Mucosa of descending colon (tissue), 3 donors: ENCODE data around the gene CDC42EP1. TPM values are rescaled to one million over a fixed set of nuclear protein-coding genes. Genes with fewer than 3 reads are reported as not detected.
A peak's percentile ranks its signal among the peaks of the same experiment; 100 is the strongest.
"Not testable (repeated sequence)": the region's sequence is repeated elsewhere in the genome, so short reads cannot be mapped to it uniquely, and the experiment has no call there.

ENCODE experiments used
- ATAC-seq: fragments of 200-7000 bp; cut with Tn5 transposase; one replicate; pipeline ENCODE4 v1.9.1; 2020; ENCODE audit warnings: mild to moderate bottlenecking, moderate library complexity
- DNase-seq, 3 donors: peaks; one replicate each; pipeline ENCODE4 v3.0.0-alpha.2; 2020
- H3K36me3 ChIP-seq: fragments of 200-600 bp; one replicate; pipeline ENCODE4 v1.8.0; 2021; ENCODE audit warnings: low read depth, mild to moderate bottlenecking
- H3K4me1 ChIP-seq: fragments of 200-600 bp; one replicate; pipeline ENCODE4 v1.8.0; 2021; ENCODE audit warnings: low read depth, mild to moderate bottlenecking
- H3K4me3 ChIP-seq: fragments of 200-600 bp; one replicate; pipeline ENCODE4 v1.8.0; 2021; ENCODE audit warnings: mild to moderate bottlenecking
- H3K9me3 ChIP-seq: fragments of 200-600 bp; one replicate; pipeline ENCODE4 v1.8.0; 2021; ENCODE audit warnings: mild to moderate bottlenecking
- intact Hi-C, 2 donors: fragments of 100-400 bp; cut with DNase I in 1 of 2; cut with micrococcal nuclease in 1 of 2; formaldehyde crosslinking; loops; one replicate each; pipeline versions ENCODE4 v1.11.0 to v1.11.1; 2022; cut with DNase I, micrococcal nuclease
- total RNA-seq, 3 donors: library from RNA; stranded (reverse); fragmentation: NEBNext Ultra II Directional in 2 of 3; extraction: Animal tissue kit (Norgen Biotek cat#: 25700) in 2 of 3; gene quantifications; one replicate each; pipeline versions ENCODE4 v1.2.1 to v1.2.4, GENCODE V29; 2021 to 2023
- TF ChIP-seq, protein P1 (sequence below): fragments of 200-600 bp; IDR thresholded peaks from one replicate; pipeline ENCODE4 v1.8.0; 2022; ENCODE audit warnings: antibody characterized with exemption, mild to moderate bottlenecking
- donor health status: DM: no; HTN: no; CAD: no; lungs with moderate emphysema.
- donor health status: DM: no; HTN: no; CAD: no.
- donor health status: DM: no; HTN: yes; CAD: no.

CDC42EP1 gene
- total RNA-seq, 3 donors from 2014 or later = 31.5 to 52.0 (median 48.2) TPM

DNA sequence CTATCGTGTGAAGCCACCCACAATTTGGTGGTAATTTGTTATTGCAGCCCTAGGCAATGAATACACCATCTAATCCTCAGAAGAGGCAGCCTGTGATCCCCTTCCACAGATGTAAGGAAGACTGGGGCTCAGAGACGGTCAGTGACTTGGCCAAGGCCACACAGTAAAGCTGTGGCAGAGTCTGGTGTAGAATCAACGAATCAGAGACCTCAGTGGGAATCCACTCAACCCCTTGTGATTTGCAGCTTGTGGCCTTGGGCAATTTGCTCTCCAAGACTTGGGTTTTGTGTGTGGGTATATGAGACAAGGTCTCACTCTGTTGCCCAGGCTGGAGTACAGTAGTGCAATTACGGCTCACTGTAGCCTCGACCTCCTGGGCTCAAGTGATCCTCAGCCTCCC, 17.7 kb downstream of the CDC42EP1 start:
- TF ChIP-seq, protein P1, sequence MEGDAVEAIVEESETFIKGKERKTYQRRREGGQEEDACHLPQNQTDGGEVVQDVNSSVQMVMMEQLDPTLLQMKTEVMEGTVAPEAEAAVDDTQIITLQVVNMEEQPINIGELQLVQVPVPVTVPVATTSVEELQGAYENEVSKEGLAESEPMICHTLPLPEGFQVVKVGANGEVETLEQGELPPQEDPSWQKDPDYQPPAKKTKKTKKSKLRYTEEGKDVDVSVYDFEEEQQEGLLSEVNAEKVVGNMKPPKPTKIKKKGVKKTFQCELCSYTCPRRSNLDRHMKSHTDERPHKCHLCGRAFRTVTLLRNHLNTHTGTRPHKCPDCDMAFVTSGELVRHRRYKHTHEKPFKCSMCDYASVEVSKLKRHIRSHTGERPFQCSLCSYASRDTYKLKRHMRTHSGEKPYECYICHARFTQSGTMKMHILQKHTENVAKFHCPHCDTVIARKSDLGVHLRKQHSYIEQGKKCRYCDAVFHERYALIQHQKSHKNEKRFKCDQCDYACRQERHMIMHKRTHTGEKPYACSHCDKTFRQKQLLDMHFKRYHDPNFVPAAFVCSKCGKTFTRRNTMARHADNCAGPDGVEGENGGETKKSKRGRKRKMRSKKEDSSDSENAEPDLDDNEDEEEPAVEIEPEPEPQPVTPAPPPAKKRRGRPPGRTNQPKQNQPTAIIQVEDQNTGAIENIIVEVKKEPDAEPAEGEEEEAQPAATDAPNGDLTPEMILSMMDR = no peak
- no peak overlapping the region for H3K4me3 ChIP-seq
- DNase-seq = no peak
- intact Hi-C loops = no loop called here
- peaks cover 30% of the 10 kb centered on the region for H3K4me1 ChIP-seq
- no peaks in the 10 kb centered on the region for H3K36me3 ChIP-seq
- ATAC-seq = no peak
- H3K9me3 ChIP-seq = no peaks in the 10 kb centered on the region

GRCh38 chr22:37581504-37581903, 21.2 kb downstream of the CDC42EP1 start:
- intact Hi-C loops = no loop called here
- H3K4me1 ChIP-seq = peaks cover 30% of the 10 kb centered on the region
- no peak overlapping the region for H3K4me3 ChIP-seq
- H3K36me3 ChIP-seq = no peaks in the 10 kb centered on the region
- no peaks in the 10 kb centered on the region for H3K9me3 ChIP-seq
- DNase-seq (peak; percentile 72 to 86 (median 78)), ATAC-seq (peak; percentile 88)
- TF ChIP-seq, protein P1 = no peak

- Histone ChIP-seq H3K9me3 (no peaks in the 10 kb centered on the region), H3K4me1 (peaks cover 30% of the 10 kb centered on the region), H3K36me3 (no peaks in the 10 kb centered on the region), H3K4me3 (no peak overlapping the region)
- ATAC-seq (no peak), DNase-seq (no peak)
- TF ChIP-seq, protein P1 = no peak
- intact Hi-C loops = no loop called here
Measured at GRCh38 chr22:37582526-37582925, 22.2 kb downstream of the CDC42EP1 start.

DNA sequence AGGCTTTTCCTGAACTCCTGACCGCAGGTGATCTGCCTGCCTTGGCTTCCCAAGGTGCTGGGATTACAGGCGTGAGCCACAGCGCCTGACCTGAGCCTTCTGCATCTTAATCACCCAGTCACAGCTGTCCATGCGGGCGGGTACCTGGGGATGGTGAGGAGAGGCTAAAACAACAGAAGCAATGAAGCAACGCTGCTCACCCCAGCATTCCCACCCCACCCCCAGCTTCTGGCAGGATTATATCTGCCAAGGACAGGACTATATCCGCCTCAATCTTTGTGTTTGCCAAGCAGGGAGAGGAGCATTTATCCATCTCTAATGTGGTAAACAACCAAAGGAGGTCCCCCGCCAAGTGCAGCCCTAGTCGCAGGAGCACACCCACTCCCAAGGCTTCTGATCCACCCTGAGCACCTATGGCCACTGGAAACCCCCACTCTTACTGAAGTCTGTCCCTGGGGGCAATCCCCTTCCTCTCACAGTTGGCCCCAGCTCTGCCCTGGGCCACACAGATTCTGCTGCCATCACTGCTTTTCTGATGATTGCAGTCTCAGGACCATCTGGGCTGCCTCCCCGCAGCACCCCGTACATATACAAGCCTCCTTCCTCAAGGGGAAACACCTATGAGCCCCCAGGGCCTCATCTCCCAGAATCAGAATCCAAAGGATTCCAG, 28.4 kb downstream of the CDC42EP1 start:
- peak; percentile 86 for ATAC-seq

GRCh38 chr22:37589636-37590035, 29.4 kb downstream of the CDC42EP1 start:
- TF ChIP-seq, protein P1 = no peak
- Histone ChIP-seq H3K36me3 (no peaks in the 10 kb centered on the region), H3K4me3 (no peak overlapping the region), H3K4me1 (peaks cover 14% of the 10 kb centered on the region), H3K9me3 (no peaks in the 10 kb centered on the region)
- intact Hi-C loops = loop anchor here in 1 of 2 donors (10.0 kb wide), 1 partner anchor 55 kb away; no protein-coding TSS in a partner anchor
- ATAC-seq (no peak), DNase-seq (no peak)

More for the DNA sequence above, 28.4 kb downstream of the CDC42EP1 start:
- no peak overlapping the region for H3K4me3 ChIP-seq
- H3K4me1 ChIP-seq = peaks cover 14% of the 10 kb centered on the region
- no peaks in the 10 kb centered on the region for H3K9me3 ChIP-seq
- intact Hi-C loops = no loop called here
- no peaks in the 10 kb centered on the region for H3K36me3 ChIP-seq
- TF ChIP-seq, protein P1 = no peak
- DNase-seq = peak; percentile 76 to 88 (median 83)

DNA sequence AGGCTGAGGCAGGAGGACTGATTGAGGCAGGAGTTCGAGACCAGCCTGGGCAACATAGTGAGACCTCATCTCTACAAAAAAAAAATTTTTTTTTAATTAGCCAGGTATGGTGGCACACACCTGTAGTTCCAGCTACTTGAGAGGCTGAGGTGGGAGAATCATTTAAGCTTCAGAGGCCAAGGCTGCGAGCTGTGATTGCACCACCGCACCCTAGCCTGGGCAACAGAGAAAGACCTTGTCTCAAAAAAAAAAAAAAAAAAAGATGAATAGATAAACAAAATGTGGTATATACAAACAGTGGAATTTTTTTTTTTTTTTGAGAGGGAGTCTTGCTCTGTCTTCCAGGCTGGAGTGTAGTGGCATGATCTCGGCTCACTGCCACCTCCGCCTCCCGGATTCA, 30.8 kb downstream of the CDC42EP1 start:
- ATAC-seq, H3K9me3 ChIP-seq, H3K36me3 ChIP-seq, DNase-seq, H3K4me3 ChIP-seq: not testable (repeated sequence)
- H3K4me1 ChIP-seq = peaks cover 14% of the 10 kb centered on the region
- intact Hi-C loops = loop anchor here in 1 of 2 donors (10.0 kb wide), 1 partner anchor 56 kb away; no protein-coding TSS in a partner anchor
